Stomach (tissue), 9 donors: Measurements from ENCODE around the gene GNPDA1. TPM values are rescaled to one million over a fixed set of nuclear protein-coding genes. Genes with fewer than 3 reads are reported as not detected.

ENCODE experiments used
- DNase-seq, 2 donors: peaks; one replicate each; pipeline versions ENCODE4 v3.0.0 to v3.0.0-alpha.2; 2013 to 2019
- H3K27ac ChIP-seq, 5 donors: fragments of 200-600 bp in 4 of 5; sonication (generic) in 4 of 5; one replicate each; pipeline ENCODE4 v1.5.1; 2013 to 2019; ENCODE audit warnings: mild to moderate bottlenecking in 1 of 5, moderate library complexity in 1 of 5
- H3K27me3 ChIP-seq, 3 donors: fragments of 200-600 bp; sonication (generic); one replicate each; pipeline ENCODE4 v1.5.1; 2017 to 2019; ENCODE audit warnings: mixed run types in 1 of 3
- H3K36me3 ChIP-seq, 4 donors: fragments of 200-600 bp; sonication (generic); 1 replicate in 3 of 4; 2 replicates in 1 of 4; pipeline ENCODE4 v1.5.1; 2016 to 2019
- H3K4me1 ChIP-seq, 4 donors: fragments of 200-600 bp; sonication (generic); one replicate each; pipeline ENCODE4 v1.5.1; 2016 to 2019
- H3K4me3 ChIP-seq, 4 donors: fragments of 200-600 bp; sonication (generic) in 3 of 4; one replicate each; pipeline ENCODE4 v1.5.1; 2016 to 2019; ENCODE audit warnings: mild to moderate bottlenecking in 1 of 4
- H3K9me3 ChIP-seq, 4 donors: fragments of 200-600 bp; sonication (generic); one replicate each; pipeline ENCODE4 v1.5.1; 2016 to 2019
- CTCF ChIP-seq, 7 experiments: fragments of 450-650 bp in 4 of 7; fragments of 200-600 bp in 3 of 7; sonication (generic) in 3 of 7; IDR thresholded peaks; one replicate each; pipeline ENCODE4 v1.5.1; 2016 to 2019; ENCODE audit warnings: antibody characterized with exemption in 7 of 7, control low read depth in 2 of 7, mild to moderate bottlenecking in 1 of 7
- EP300 ChIP-seq: sonication (generic); formaldehyde crosslinking; IDR thresholded peaks from one replicate; pipeline ENCODE4 v1.6.1; 2017; ENCODE audit warnings: antibody characterized with exemption
- POLR2A ChIP-seq, 4 donors: fragments of 450-650 bp; IDR thresholded peaks; one replicate each; pipeline ENCODE4 v1.6.1; 2016; ENCODE audit warnings: antibody characterized with exemption in 4 of 4, control low read depth in 2 of 4, mild to moderate bottlenecking in 1 of 4, moderate library complexity in 1 of 4
- POLR2AphosphoS5 ChIP-seq, 3 donors: sonication (generic); formaldehyde crosslinking; IDR thresholded peaks; one replicate each; pipeline ENCODE4 v1.6.1; 2016; ENCODE audit warnings: antibody characterized with exemption in 3 of 3
- WGBS, 5 donors: extraction: QIAGEN DNeasy Blood & Tissue Kit in 3 of 5; methylation state at CpG; one replicate each; pipeline versions ENCODE4 v1.1.5 to v1.1.7; 2013 to 2018; 5-methylcytosine and 5-hydroxymethylcytosine counted together
- intact Hi-C: fragments of 100-400 bp; cut with DNase I; formaldehyde crosslinking; loops from one replicate; pipeline ENCODE4 v1.15.1; 2023; ENCODE audit warnings: low total_unique reads
- polyA plus RNA-seq, 3 donors: library from polyadenylated mRNA; stranded (reverse); fragments of 200-250 nt; gene quantifications; one replicate each; pipeline ENCODE4 v1.2.3, GENCODE V29; 2013
- total RNA-seq, 5 donors: library from RNA; depleted of rRNA; stranded (reverse); fragments of >200 nt; gene quantifications; one replicate each; pipeline versions ENCODE4 v1.1.0 to v1.2.3, GENCODE V29; 2014 to 2016
- donor health status: healthy with polysubstance abuse.
- donor health status: Bipolar disorder and iron deficiency.
- donor health status: healthy.

The GNPDA1 gene
- total and polyA plus RNA-seq, 8 donors: 2.7 to 18.9 (median 11.1) TPM

- Histone ChIP-seq H3K36me3 (no peaks in the 10 kb centered on the region), H3K4me3 (no peak overlapping the region), H3K4me1 (peaks cover 0 to 39% (median 14%) of the 10 kb centered on the region in 4 donors), H3K27me3 (no peaks in the 10 kb centered on the region), H3K9me3 (no peaks in the 10 kb centered on the region), H3K27ac (no peak overlapping the region)
- intact Hi-C loops: no loop called here
- 24 to 28% (median 28%) methylated on average over 14 of the region's 14 CpGs for WGBS, 5 donors
- peak; percentile 91 to 96 for DNase-seq
- TF ChIP-seq EP300 (no peak), POLR2A (IDR thresholded peaks at IDR 0.05) (no peak), CTCF (IDR thresholded peaks at IDR 0.05) (peak in 5 of 7 experiments; percentile 70 to 90 (median 85)), POLR2AphosphoS5 (IDR thresholded peaks at IDR 0.05) (peak in 1 of 3 donors; percentile 66)
Measured at GRCh38 chr5:141960449-141961323, 52.1 kb downstream of the GNPDA1 start.

GRCh38 chr5:141960018-141960417, 52.8 kb downstream of the GNPDA1 start:
- Histone ChIP-seq H3K36me3 (peaks cover 0 to 3% (median 0%) of the 10 kb centered on the region in 4 donors), H3K27me3 (no peaks in the 10 kb centered on the region), H3K27ac (no peak overlapping the region), H3K4me3 (no peak overlapping the region), H3K4me1 (peaks cover 0 to 39% (median 14%) of the 10 kb centered on the region in 4 donors), H3K9me3 (no peaks in the 10 kb centered on the region)
- peak in 1 of 7 experiments; percentile 12 for TF ChIP-seq CTCF (IDR thresholded peaks at IDR 0.05)
- TF ChIP-seq POLR2A (IDR thresholded peaks at IDR 0.05): no peak
- no peak for TF ChIP-seq POLR2AphosphoS5 (IDR thresholded peaks at IDR 0.05)
- TF ChIP-seq EP300: no peak
- intact Hi-C loops: no loop called here
- WGBS, 5 donors: 60 to 68% (median 60%) methylated on average over 10 of the region's 10 CpGs
- DNase-seq: peak in 1 of 2 donors; percentile 42

GRCh38 chr5:141958546-141959172, 54.2 kb downstream of the GNPDA1 start:
- no peaks in the 10 kb centered on the region for H3K9me3 ChIP-seq
- peak in 1 of 2 donors; percentile 38 for DNase-seq
- intact Hi-C loops: loop anchor here (5.0 kb wide), 1 partner anchor 266 kb away; no protein-coding TSS in a partner anchor

More at GRCh38 chr5:141958546-141959172, 54.2 kb downstream of the GNPDA1 start:
- peak overlapping the region in 4 of 5 donors; percentile 21 to 68 (median 38) for H3K27ac ChIP-seq
- peaks cover 0 to 45% (median 14%) of the 10 kb centered on the region in 4 donors for H3K4me1 ChIP-seq
- peaks cover 0 to 3% (median 0%) of the 10 kb centered on the region in 4 donors for H3K36me3 ChIP-seq
- no peak overlapping the region for H3K4me3 ChIP-seq
- 59 to 72% (median 60%) methylated on average over 8 of the region's 8 CpGs for WGBS, 5 donors
- no peaks in the 10 kb centered on the region for H3K27me3 ChIP-seq
- TF ChIP-seq CTCF (IDR thresholded peaks at IDR 0.05): no peak
- TF ChIP-seq POLR2A (IDR thresholded peaks at IDR 0.05): no peak
